GM21423 (cell line): Measurements from ENCODE around the gene PYGO2.
A peak's percentile ranks its signal among the peaks of the same experiment; 100 is the strongest.
"Not testable (repeated sequence)": the region's sequence is repeated elsewhere in the genome, so short reads cannot be mapped to it uniquely, and the experiment has no call there.

Experiments used
- ATAC-seq: cut with Tn5 transposase; IDR thresholded peaks from one replicate; pipeline ENCODE4 v1.9.1; 2021; ENCODE audit warnings: mild to moderate bottlenecking, moderate library complexity; ENCODE audit not compliant: unreplicated experiment

Gene PYGO2

GRCh38 chr1:154982897-154983648 lies 21.5 kb upstream of the PYGO2 start, which contains the start of gene FLAD1:
FLAD1 (plus strand) TSS chr1:154983344; CDS start chr1:154983695, 351 bp downstream.
- ATAC-seq: peak; percentile 97

- no peak for ATAC-seq
Measured at GRCh38 chr1:154982341-154982740, 20.8 kb upstream of the PYGO2 start.

- no peak for ATAC-seq
Measured at GRCh38 chr1:154978360-154978759, 16.8 kb upstream of the PYGO2 start.

GRCh38 chr1:154977762-154978161 lies 16.2 kb upstream of the PYGO2 start:
- not testable (repeated sequence) for ATAC-seq

- ATAC-seq: no peak
Measured at GRCh38 chr1:154975409-154976059, 14.0 kb upstream of the PYGO2 start.

GRCh38 chr1:154974808-154975408 lies 13.3 kb upstream of the PYGO2 start:
- peak; percentile 36 for ATAC-seq

GRCh38 chr1:154974102-154974807 lies 12.7 kb upstream of the PYGO2 start, which contains the start of gene CKS1B:
CKS1B (plus strand) TSS chr1:154974681; CDS start chr1:154974746, 65 bp downstream.
- ATAC-seq: peak; percentile 80

GRCh38 chr1:154973344-154974101 lies 11.9 kb upstream of the PYGO2 start:
- ATAC-seq: peak; percentile 22

GRCh38 chr1:154972517-154973343 lies 11.1 kb upstream of the PYGO2 start:
- no peak for ATAC-seq

- ATAC-seq: no peak
Measured at GRCh38 chr1:154972213-154972516, 10.6 kb upstream of the PYGO2 start.

GRCh38 chr1:154971341-154971998 lies 9.9 kb upstream of the PYGO2 start:
- no peak for ATAC-seq

- no peak for ATAC-seq
Measured at GRCh38 chr1:154970631-154971340, 9.2 kb upstream of the PYGO2 start, which contains the start of gene SHC1. SHC1 (minus strand) TSS chr1:154970747; CDS start chr1:154970526, 221 bp downstream.

- no peak for ATAC-seq
Measured at GRCh38 chr1:154969860-154970452, 8.4 kb upstream of the PYGO2 start.

- ATAC-seq: no peak
Measured at GRCh38 chr1:154969246-154969645, 7.7 kb upstream of the PYGO2 start.

- ATAC-seq: no peak
Measured at GRCh38 chr1:154968731-154969130, 7.1 kb upstream of the PYGO2 start.

GRCh38 chr1:154967331-154967950 lies 5.9 kb upstream of the PYGO2 start:
- no peak for ATAC-seq

GRCh38 chr1:154966111-154966510 lies 4.5 kb upstream of the PYGO2 start:
- ATAC-seq: no peak

GRCh38 chr1:154964359-154964758 lies 2.8 kb upstream of the PYGO2 start:
- ATAC-seq: no peak
